Adipocyte (in vitro differentiated cells): ENCODE results near the gene SLC48A1.

ENCODE experiments used
- DNase-seq: peaks from one replicate; pipeline ENCODE4 v3.0.0-alpha.2; 2015; ENCODE audit warnings: low read depth
- H3K27me3 ChIP-seq: replicated peaks from 2 replicates; pipeline ENCODE4 v1.7.0; 2013; ENCODE audit warnings: mild to moderate bottlenecking, low read length, moderate library complexity; ENCODE audit not compliant: control insufficient read depth, insufficient read depth
- H3K36me3 ChIP-seq: 2 replicates; pipeline ENCODE4 v1.7.0; 2013; ENCODE audit warnings: low read length, mild to moderate bottlenecking, moderate library complexity; ENCODE audit not compliant: control insufficient read depth, insufficient read depth, severe bottlenecking
- H3K4me1 ChIP-seq: 2 replicates; pipeline ENCODE4 v1.7.0; 2013; ENCODE audit warnings: mild to moderate bottlenecking, low read length, moderate library complexity; ENCODE audit not compliant: control insufficient read depth, insufficient read depth
- H3K4me3 ChIP-seq: 2 replicates; pipeline ENCODE4 v1.7.0; 2013; ENCODE audit warnings: mild to moderate bottlenecking, low read length, moderate library complexity
- H3K9ac ChIP-seq: 2 replicates; pipeline ENCODE4 v1.7.0; 2013; ENCODE audit warnings: mild to moderate bottlenecking, low read length, moderate library complexity
- H3K9me3 ChIP-seq: 2 replicates; pipeline ENCODE4 v1.7.0; 2013; ENCODE audit warnings: mild to moderate bottlenecking, low read length, moderate library complexity; ENCODE audit not compliant: control insufficient read depth

SLC48A1 gene

GRCh38 chr12:47745485-47746041 is 27.5 kb upstream of the SLC48A1 start:
- Histone ChIP-seq H3K4me1 (no peaks in the 10 kb centered on the region), H3K9ac (no peak overlapping the region), H3K36me3 (no peaks in the 10 kb centered on the region), H3K4me3 (no peak overlapping the region), H3K9me3 (no peaks in the 10 kb centered on the region), H3K27me3 (peaks cover 22% of the 10 kb centered on the region)
- DNase-seq: no peak

- Histone ChIP-seq H3K9ac (no peak overlapping the region), H3K36me3 (no peaks in the 10 kb centered on the region), H3K4me3 (no peak overlapping the region), H3K27me3 (peaks cover 22% of the 10 kb centered on the region), H3K4me1 (no peaks in the 10 kb centered on the region), H3K9me3 (no peaks in the 10 kb centered on the region)
- no peak for DNase-seq
These were observed 27.0 kb upstream of the SLC48A1 start for GRCh38 chr12:47746073-47746472.

- H3K4me3 ChIP-seq: no peak overlapping the region
- no peaks in the 10 kb centered on the region for H3K9me3 ChIP-seq
- no peaks in the 10 kb centered on the region for H3K4me1 ChIP-seq
- peaks cover 22% of the 10 kb centered on the region for H3K27me3 ChIP-seq
- DNase-seq: no peak
- no peaks in the 10 kb centered on the region for H3K36me3 ChIP-seq
- no peak overlapping the region for H3K9ac ChIP-seq
These were observed 26.5 kb upstream of the SLC48A1 start for GRCh38 chr12:47746523-47746922.

- Histone ChIP-seq H3K9ac (no peak overlapping the region), H3K4me1 (no peaks in the 10 kb centered on the region), H3K9me3 (no peaks in the 10 kb centered on the region), H3K27me3 (peaks cover 22% of the 10 kb centered on the region), H3K4me3 (no peak overlapping the region), H3K36me3 (no peaks in the 10 kb centered on the region)
- DNase-seq: no peak
These were observed 25.9 kb upstream of the SLC48A1 start for GRCh38 chr12:47747126-47747525.

GRCh38 chr12:47747596-47748506 is 25.2 kb upstream of the SLC48A1 start:
- Histone ChIP-seq H3K36me3 (no peaks in the 10 kb centered on the region), H3K9me3 (no peaks in the 10 kb centered on the region), H3K4me1 (peaks cover 2% of the 10 kb centered on the region), H3K27me3 (peaks cover 18% of the 10 kb centered on the region), H3K9ac (no peak overlapping the region), H3K4me3 (no peak overlapping the region)
- no peak for DNase-seq

GRCh38 chr12:47748507-47748828 is 24.6 kb upstream of the SLC48A1 start:
- Histone ChIP-seq H3K4me3 (no peak overlapping the region), H3K4me1 (peaks cover 8% of the 10 kb centered on the region), H3K36me3 (no peaks in the 10 kb centered on the region), H3K27me3 (peaks cover 18% of the 10 kb centered on the region), H3K9me3 (no peaks in the 10 kb centered on the region), H3K9ac (no peak overlapping the region)
- no peak for DNase-seq

- H3K9ac ChIP-seq: no peak overlapping the region
- DNase-seq: no peak
- H3K4me1 ChIP-seq: peaks cover 13% of the 10 kb centered on the region
- H3K27me3 ChIP-seq: peaks cover 18% of the 10 kb centered on the region
- no peaks in the 10 kb centered on the region for H3K9me3 ChIP-seq
- no peaks in the 10 kb centered on the region for H3K36me3 ChIP-seq
- no peak overlapping the region for H3K4me3 ChIP-seq
These were observed 24.1 kb upstream of the SLC48A1 start for GRCh38 chr12:47748899-47749298.

GRCh38 chr12:47750229-47750798 is 22.7 kb upstream of the SLC48A1 start:
- Histone ChIP-seq H3K9ac (no peak overlapping the region), H3K4me3 (no peak overlapping the region), H3K9me3 (no peaks in the 10 kb centered on the region), H3K36me3 (no peaks in the 10 kb centered on the region), H3K4me1 (peaks cover 15% of the 10 kb centered on the region), H3K27me3 (peaks cover 7% of the 10 kb centered on the region)
- no peak for DNase-seq

GRCh38 chr12:47750916-47751470 is 22.0 kb upstream of the SLC48A1 start:
- DNase-seq: no peak
- Histone ChIP-seq H3K4me3 (no peak overlapping the region), H3K4me1 (peaks cover 15% of the 10 kb centered on the region), H3K9me3 (no peaks in the 10 kb centered on the region), H3K9ac (no peak overlapping the region), H3K36me3 (no peaks in the 10 kb centered on the region), H3K27me3 (no peaks in the 10 kb centered on the region)

GRCh38 chr12:47751561-47751960 is 21.5 kb upstream of the SLC48A1 start:
- Histone ChIP-seq H3K27me3 (no peaks in the 10 kb centered on the region), H3K36me3 (no peaks in the 10 kb centered on the region), H3K4me3 (no peak overlapping the region), H3K9ac (no peak overlapping the region), H3K9me3 (no peaks in the 10 kb centered on the region), H3K4me1 (peaks cover 15% of the 10 kb centered on the region)
- DNase-seq: no peak

GRCh38 chr12:47752121-47752520 is 20.9 kb upstream of the SLC48A1 start:
- no peaks in the 10 kb centered on the region for H3K36me3 ChIP-seq
- H3K9me3 ChIP-seq: no peaks in the 10 kb centered on the region
- no peak overlapping the region for H3K9ac ChIP-seq
- no peaks in the 10 kb centered on the region for H3K27me3 ChIP-seq
- H3K4me1 ChIP-seq: peaks cover 15% of the 10 kb centered on the region
- no peak overlapping the region for H3K4me3 ChIP-seq
- DNase-seq: no peak
